GM18511 (cell line): Measurements from ENCODE around the gene NDC80.

Experiments
- ATAC-seq: cut with Tn5 transposase; IDR thresholded peaks from one replicate; pipeline ENCODE4 v1.9.1; 2021; ENCODE audit warnings: mild to moderate bottlenecking, moderate library complexity; ENCODE audit not compliant: unreplicated experiment

The NDC80 gene

GRCh38 chr18:2557536-2557935 is 13.8 kb upstream of the NDC80 start:
- ATAC-seq, result no peak

- no peak for ATAC-seq
These were observed 12.1 kb upstream of the NDC80 start for GRCh38 chr18:2559249-2559648.

GRCh38 chr18:2564373-2564772 is 7.0 kb upstream of the NDC80 start:
- no peak for ATAC-seq

GRCh38 chr18:2568129-2568528 is 3.2 kb upstream of the NDC80 start:
- no peak for ATAC-seq

GRCh38 chr18:2568605-2569004 is 2.8 kb upstream of the NDC80 start:
- no peak for ATAC-seq

GRCh38 chr18:2569338-2570207 is 1.8 kb upstream of the NDC80 start:
- ATAC-seq, result no peak

- peak; percentile 58 for ATAC-seq
These were observed 571 bp upstream of the NDC80 start for GRCh38 chr18:2570772-2571199.

- peak; percentile 18 for ATAC-seq
These were observed 813 bp downstream of the NDC80 start for GRCh38 chr18:2572171-2572569.

- no peak for ATAC-seq
These were observed 1.5 kb downstream of the NDC80 start for GRCh38 chr18:2572892-2573291.

GRCh38 chr18:2573408-2573807 is 2.1 kb downstream of the NDC80 start:
- ATAC-seq, result no peak

GRCh38 chr18:2587788-2588187 is 16.4 kb downstream of the NDC80 start:
- no peak for ATAC-seq

- ATAC-seq, result no peak
These were observed 17.4 kb downstream of the NDC80 start for GRCh38 chr18:2588666-2589344.

- ATAC-seq, result no peak
These were observed 18.1 kb downstream of the NDC80 start for GRCh38 chr18:2589345-2590068.

GRCh38 chr18:2590303-2590702 is 18.9 kb downstream of the NDC80 start:
- no peak for ATAC-seq

- no peak for ATAC-seq
These were observed 26.3 kb downstream of the NDC80 start for GRCh38 chr18:2597639-2598038.

GRCh38 chr18:2602844-2603243 is 31.5 kb downstream of the NDC80 start:
- ATAC-seq, result no peak

- no peak for ATAC-seq
These were observed 35.0 kb downstream of the NDC80 start for GRCh38 chr18:2606335-2606734.

GRCh38 chr18:2609604-2610003 is 38.2 kb downstream of the NDC80 start:
- no peak for ATAC-seq

- no peak for ATAC-seq
These were observed 39.2 kb downstream of the NDC80 start for GRCh38 chr18:2610549-2610948.

GRCh38 chr18:2612996-2613395 is 41.6 kb downstream of the NDC80 start:
- ATAC-seq, result no peak

- no peak for ATAC-seq
These were observed 46.1 kb downstream of the NDC80 start for GRCh38 chr18:2617401-2617998.
